MCF 10A (cell line): ENCODE results near the gene LGR5. TPM values are rescaled to one million over a fixed set of nuclear protein-coding genes. Genes with fewer than 3 reads are reported as not detected.

Source experiments
- BruUV-seq: library from RNA; stranded (reverse); fragments of 400-500 nt; replicated peaks from 2 replicates; lab custom pipeline; 2021; lab: Mats Ljungman, UMichigan
- CTCF ChIA-PET: fragments of 300-600 bp; sonication (Branson Sonifier 250); formaldehyde crosslinking; extraction: SDS; loops from one replicate; lab custom pipeline; 2021; ENCODE audit warnings: antibody characterized with exemption, inconsistent platforms; lab: Yijun Ruan, JAX
- POLR2A ChIA-PET: fragments of 300-600, 350-650 bp; sonication (Branson Sonifier 250); formaldehyde crosslinking; extraction: SDS; loops from one replicate; lab custom pipeline; 2020; ENCODE audit warnings: antibody characterized with exemption, inconsistent platforms; lab: Yijun Ruan, JAX
- DNase-seq: peaks from one replicate; pipeline ENCODE4 v3.0.0-alpha.2; 2018; ENCODE audit not compliant: unreplicated experiment
- H3K27ac Mint-ChIP-seq: one replicate; pipeline ENCODE4 v1.8.0; 2022; ENCODE audit warnings: mild to moderate bottlenecking, low read depth, mixed read lengths; ENCODE audit not compliant: unreplicated experiment
- H3K27me3 Mint-ChIP-seq: one replicate; pipeline ENCODE4 v1.8.0; 2022; ENCODE audit warnings: mixed read lengths; ENCODE audit not compliant: insufficient read depth, unreplicated experiment
- H3K36me3 Mint-ChIP-seq: one replicate; pipeline ENCODE4 v1.8.0; 2022; ENCODE audit warnings: mild to moderate bottlenecking, moderate library complexity, mixed read lengths; ENCODE audit not compliant: insufficient read depth, unreplicated experiment
- H3K4me1 Mint-ChIP-seq: one replicate; pipeline ENCODE4 v1.8.0; 2022; ENCODE audit warnings: mixed read lengths; ENCODE audit not compliant: insufficient read depth, unreplicated experiment
- H3K4me3 Mint-ChIP-seq: one replicate; pipeline ENCODE4 v1.8.0; 2022; ENCODE audit warnings: mild to moderate bottlenecking, moderate library complexity, mixed read lengths; ENCODE audit not compliant: unreplicated experiment
- H3K9me3 Mint-ChIP-seq: one replicate; pipeline ENCODE4 v1.8.0; 2022; ENCODE audit warnings: mixed read lengths; ENCODE audit not compliant: unreplicated experiment
- intact Hi-C: fragments of 100-400 bp; cut with micrococcal nuclease; formaldehyde crosslinking; loops from 2 replicates; pipeline ENCODE4 v1.14.1; 2022
- total RNA-seq: library from RNA; stranded (reverse); gene quantifications from 2 replicates; pipeline ENCODE4 v1.2.3, GENCODE V29; 2022
- TF ChIP-seq, protein P1 (sequence below): fragments of 200-600 bp; IDR thresholded peaks from one replicate; pipeline ENCODE4 v1.8.0; 2022; ENCODE audit warnings: antibody characterized with exemption, mild to moderate bottlenecking; ENCODE audit not compliant: unreplicated experiment

The LGR5 gene
- total RNA-seq, 1 experiment from 2014 or later, result not detected

DNA sequence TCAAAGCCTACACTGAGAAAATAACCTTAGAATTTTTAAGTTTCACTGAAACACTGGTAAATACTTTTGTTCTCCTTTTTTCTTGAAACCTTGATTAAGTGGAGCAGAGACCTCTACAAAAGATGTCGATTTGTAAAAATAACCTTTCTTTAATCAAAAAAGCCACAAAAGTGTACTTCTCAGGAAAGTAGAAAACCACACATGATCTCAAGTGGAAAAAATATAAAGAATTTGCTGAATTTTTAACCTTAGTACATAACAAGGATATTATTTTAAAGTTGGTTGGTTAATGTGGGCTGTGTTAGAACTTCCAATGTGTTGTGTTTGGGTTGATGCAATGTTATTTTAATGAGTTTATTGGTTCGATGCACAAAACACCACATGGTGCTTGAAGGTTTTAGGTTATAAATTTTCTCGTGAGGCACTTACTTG lies 8.6 kb downstream of the LGR5 start:
- POLR2A ChIA-PET, result no interaction called here
- peaks cover 76% of the 10 kb centered on the region for H3K27me3 Mint-ChIP-seq
- BruUV-seq, result no TSS peak

DNA sequence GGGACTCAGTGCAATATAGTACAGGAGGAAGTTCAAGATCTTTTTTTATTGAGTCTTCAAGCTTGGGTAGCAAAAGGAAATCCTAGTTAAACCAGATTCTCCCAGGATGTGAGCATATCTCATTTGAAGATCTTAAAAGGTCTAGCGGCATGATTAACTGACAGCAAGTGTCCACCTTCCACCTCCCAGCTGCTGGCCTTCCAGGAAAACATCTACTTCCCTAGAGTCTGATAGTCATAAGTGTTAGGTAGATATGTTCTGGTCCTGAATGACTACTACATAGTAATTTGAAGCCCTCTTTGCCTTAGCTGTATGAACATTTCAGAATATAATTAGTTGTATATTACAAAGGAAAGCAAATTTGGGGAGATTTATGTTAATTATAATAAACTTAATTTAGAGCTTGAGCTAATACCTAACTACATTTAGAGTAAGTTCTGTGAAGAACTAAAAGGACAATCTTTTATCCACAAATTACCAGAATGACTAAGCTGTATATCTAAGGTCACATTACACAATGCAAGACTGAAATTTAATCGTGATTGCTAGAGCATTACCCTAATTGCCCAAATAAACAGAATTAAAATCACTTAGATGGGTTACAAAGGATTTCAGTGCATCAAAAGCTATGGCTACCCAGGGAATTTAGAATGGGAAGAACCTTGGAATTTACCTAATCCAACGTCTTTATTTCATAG lies 9.9 kb downstream of the LGR5 start:
- Mint-ChIP-seq H3K27ac (no peak overlapping the region), H3K27me3 (peaks cover 84% of the 10 kb centered on the region), H3K4me3 (no peak overlapping the region), H3K4me1 (no peaks in the 10 kb centered on the region), H3K9me3 (no peaks in the 10 kb centered on the region), H3K36me3 (peaks cover 4% of the 10 kb centered on the region)
- intact Hi-C loops, result no loop called here
- CTCF ChIA-PET, result interaction anchor here (0.6 to 0.9 kb wide), 2 partner anchors 20 to 814 kb away, joined by 3 to 4 read pairs; no protein-coding TSS in a partner anchor
- no TSS peak for BruUV-seq
- POLR2A ChIA-PET, result interaction anchor here (1.0 kb wide), 1 partner anchor 16 kb away, joined by 3 read pairs; no protein-coding TSS in a partner anchor
- TF ChIP-seq, protein P1, sequence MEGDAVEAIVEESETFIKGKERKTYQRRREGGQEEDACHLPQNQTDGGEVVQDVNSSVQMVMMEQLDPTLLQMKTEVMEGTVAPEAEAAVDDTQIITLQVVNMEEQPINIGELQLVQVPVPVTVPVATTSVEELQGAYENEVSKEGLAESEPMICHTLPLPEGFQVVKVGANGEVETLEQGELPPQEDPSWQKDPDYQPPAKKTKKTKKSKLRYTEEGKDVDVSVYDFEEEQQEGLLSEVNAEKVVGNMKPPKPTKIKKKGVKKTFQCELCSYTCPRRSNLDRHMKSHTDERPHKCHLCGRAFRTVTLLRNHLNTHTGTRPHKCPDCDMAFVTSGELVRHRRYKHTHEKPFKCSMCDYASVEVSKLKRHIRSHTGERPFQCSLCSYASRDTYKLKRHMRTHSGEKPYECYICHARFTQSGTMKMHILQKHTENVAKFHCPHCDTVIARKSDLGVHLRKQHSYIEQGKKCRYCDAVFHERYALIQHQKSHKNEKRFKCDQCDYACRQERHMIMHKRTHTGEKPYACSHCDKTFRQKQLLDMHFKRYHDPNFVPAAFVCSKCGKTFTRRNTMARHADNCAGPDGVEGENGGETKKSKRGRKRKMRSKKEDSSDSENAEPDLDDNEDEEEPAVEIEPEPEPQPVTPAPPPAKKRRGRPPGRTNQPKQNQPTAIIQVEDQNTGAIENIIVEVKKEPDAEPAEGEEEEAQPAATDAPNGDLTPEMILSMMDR, result no peak
- no peak for DNase-seq

More for the DNA sequence above, 8.6 kb downstream of the LGR5 start:
- H3K9me3 Mint-ChIP-seq, result no peaks in the 10 kb centered on the region
- CTCF ChIA-PET, result no interaction called here
- DNase-seq, result no peak
- TF ChIP-seq, protein P1, result no peak
- H3K36me3 Mint-ChIP-seq, result peaks cover 4% of the 10 kb centered on the region
- H3K4me3 Mint-ChIP-seq, result no peak overlapping the region
- no peaks in the 10 kb centered on the region for H3K4me1 Mint-ChIP-seq
- no peak overlapping the region for H3K27ac Mint-ChIP-seq
- intact Hi-C loops, result no loop called here

DNA sequence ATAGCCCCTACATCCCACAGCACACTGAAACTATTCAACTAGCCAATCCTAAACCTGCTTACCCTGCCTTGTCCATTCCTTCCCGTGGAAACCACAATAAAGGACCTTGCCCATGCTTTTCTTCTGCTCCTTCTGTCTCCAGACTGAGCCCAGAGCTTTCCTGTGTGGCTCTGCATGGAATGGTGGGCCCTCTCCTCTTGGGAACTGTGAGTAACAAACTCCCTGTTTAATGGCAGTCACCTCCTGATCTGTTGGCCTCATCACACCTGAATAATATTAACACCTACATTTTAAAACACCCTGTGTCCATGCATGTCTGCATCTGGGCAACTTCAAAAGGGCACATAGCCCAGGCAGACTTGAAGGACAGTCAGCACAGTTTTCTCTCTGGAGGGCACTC lies 12.4 kb downstream of the LGR5 start:
- TF ChIP-seq, protein P1, result no peak
- peaks cover 73% of the 10 kb centered on the region for H3K27me3 Mint-ChIP-seq
- POLR2A ChIA-PET, result interaction anchor here (0.6 kb wide), 1 partner anchor 47 kb away, joined by 3 read pairs; no protein-coding TSS in a partner anchor
- H3K36me3 Mint-ChIP-seq, result peaks cover 4% of the 10 kb centered on the region
- H3K9me3 Mint-ChIP-seq, result no peaks in the 10 kb centered on the region
- no peaks in the 10 kb centered on the region for H3K4me1 Mint-ChIP-seq
- CTCF ChIA-PET, result interaction anchor here (0.7 kb wide), 1 partner anchor 195 kb away, joined by 3 read pairs; no protein-coding TSS in a partner anchor
- H3K4me3 Mint-ChIP-seq, result no peak overlapping the region
- intact Hi-C loops, result no loop called here
- BruUV-seq, result no TSS peak
- DNase-seq, result no peak
- H3K27ac Mint-ChIP-seq, result no peak overlapping the region

DNA sequence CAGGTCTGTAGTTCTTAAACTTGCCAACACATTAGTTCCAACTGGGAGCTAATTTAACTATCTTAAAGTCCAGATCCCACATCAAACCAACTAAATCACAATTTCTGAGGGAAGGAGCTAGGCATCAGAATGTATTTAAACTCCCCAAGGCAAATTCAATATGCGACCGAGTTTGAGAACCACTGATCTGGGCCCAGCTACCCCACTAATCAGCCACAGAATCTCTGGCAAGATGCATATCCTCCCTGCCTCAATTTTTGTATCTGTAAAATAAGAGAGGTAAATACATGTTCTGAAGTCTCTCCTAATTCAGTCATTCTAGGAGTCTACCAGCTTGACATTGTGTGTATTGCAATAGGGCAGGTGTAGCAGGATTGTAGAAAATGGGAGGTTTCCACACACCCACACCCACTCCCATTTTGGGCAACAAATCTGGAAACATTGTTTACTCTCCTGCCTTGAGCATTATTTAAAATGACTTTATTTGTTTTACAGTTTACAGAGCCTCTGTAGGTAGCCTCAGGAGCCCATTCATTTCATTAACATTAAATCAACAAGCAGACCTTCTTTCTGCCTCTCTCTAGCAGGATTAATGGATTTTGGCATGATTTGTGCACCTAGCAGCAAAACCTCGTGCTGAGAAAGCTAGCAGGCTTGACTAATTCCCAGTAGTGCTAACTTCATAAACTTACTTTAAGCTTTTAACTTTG lies 15.6 kb downstream of the LGR5 start:
- CTCF ChIA-PET, result interaction anchor here (0.7 kb wide), 2 partner anchors 46 to 239 kb away, joined by 3 read pairs; no protein-coding TSS in a partner anchor
- Mint-ChIP-seq H3K27ac (no peak overlapping the region), H3K4me3 (no peak overlapping the region), H3K9me3 (no peaks in the 10 kb centered on the region), H3K27me3 (peaks cover 46% of the 10 kb centered on the region), H3K36me3 (peaks cover 4% of the 10 kb centered on the region), H3K4me1 (no peaks in the 10 kb centered on the region)
- POLR2A ChIA-PET, result no interaction called here
- DNase-seq, result no peak
- TF ChIP-seq, protein P1, result no peak
- intact Hi-C loops, result no loop called here
- BruUV-seq, result no TSS peak
